MM.1S (cell line): ENCODE measurements around the gene DCN.

ENCODE experiments used
- CTCF ChIP-seq: fragments of 300-600 bp; sonication (generic); IDR thresholded peaks from 2 replicates; pipeline ENCODE4 v1.5.1; 2016; ENCODE audit warnings: antibody characterized with exemption, low read length, mixed read lengths
- EZH2 ChIP-seq: fragments of 300-600 bp; sonication (generic); optimal IDR thresholded peaks from 2 replicates; pipeline ENCODE3; 2017; ENCODE audit warnings: low read depth, mild to moderate bottlenecking, antibody characterized with exemption, low read length, mixed read lengths

DNA sequence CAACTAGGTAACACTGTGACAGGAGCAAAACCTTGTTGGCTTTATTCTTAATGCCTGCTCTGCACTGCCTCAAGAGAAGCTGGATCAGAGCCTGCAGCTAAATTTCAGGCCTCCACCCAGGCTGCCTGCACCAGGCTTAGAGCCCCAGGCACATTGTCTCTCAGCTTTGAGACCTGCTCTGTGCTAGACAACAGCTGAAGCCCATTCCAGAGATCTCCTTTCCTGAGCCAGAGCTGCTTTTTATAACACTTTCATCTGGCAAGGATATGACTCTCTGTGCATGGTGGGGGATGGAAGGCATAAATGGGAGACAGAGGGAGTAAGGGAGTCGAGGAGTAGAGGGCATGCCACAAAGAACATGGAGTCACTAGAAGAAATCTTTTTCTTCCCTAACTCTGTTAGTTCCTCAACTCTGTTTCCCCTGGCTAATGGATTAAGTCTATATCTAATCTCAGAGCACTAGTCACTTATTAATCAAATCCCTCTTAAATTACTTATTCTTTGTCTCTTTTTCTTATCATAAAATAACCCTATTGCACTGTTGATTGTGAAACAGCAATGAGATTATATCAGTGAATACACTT, 44.2 kb downstream of the DCN start:
- TF ChIP-seq CTCF, result no peak
- TF ChIP-seq EZH2, result no peak
